GM19025 (cell line): ENCODE results near the gene TMEM185B.
"Not testable (repeated sequence)": the region's sequence is repeated elsewhere in the genome, so short reads cannot be mapped to it uniquely, and the experiment has no call there.

ENCODE experiments used
- ATAC-seq: cut with Tn5 transposase; IDR thresholded peaks from one replicate; pipeline ENCODE4 v1.9.1; 2021; ENCODE audit warnings: mild to moderate bottlenecking, low read depth, moderate library complexity; ENCODE audit not compliant: unreplicated experiment

Gene TMEM185B

GRCh38 chr2:120235158-120235557, 12.0 kb upstream of the TMEM185B start:
- not testable (repeated sequence) for ATAC-seq

GRCh38 chr2:120233292-120233691, 10.1 kb upstream of the TMEM185B start:
- no peak for ATAC-seq

GRCh38 chr2:120231974-120232635, 8.9 kb upstream of the TMEM185B start:
- peak; percentile 72 for ATAC-seq

GRCh38 chr2:120231564-120231973, 8.4 kb upstream of the TMEM185B start:
- ATAC-seq = peak; percentile 6

- no peak for ATAC-seq
These were observed 7.6 kb upstream of the TMEM185B start for GRCh38 chr2:120230515-120231471.

- no peak for ATAC-seq
These were observed 6.1 kb upstream of the TMEM185B start for GRCh38 chr2:120229341-120229740.

GRCh38 chr2:120228503-120228902, 5.3 kb upstream of the TMEM185B start:
- ATAC-seq = no peak

GRCh38 chr2:120227111-120227991, 4.2 kb upstream of the TMEM185B start:
- no peak for ATAC-seq

- no peak for ATAC-seq
These were observed 3.1 kb upstream of the TMEM185B start for GRCh38 chr2:120226316-120226715.

GRCh38 chr2:120225549-120226065, 2.4 kb upstream of the TMEM185B start:
- ATAC-seq = no peak

- ATAC-seq = no peak
These were observed 1.7 kb upstream of the TMEM185B start for GRCh38 chr2:120224735-120225548.

GRCh38 chr2:120224256-120224655, 1.1 kb upstream of the TMEM185B start:
- no peak for ATAC-seq

- no peak for ATAC-seq
These were observed 790 bp downstream of the TMEM185B start for GRCh38 chr2:120222186-120223033.

- ATAC-seq = no peak
These were observed 1.6 kb downstream of the TMEM185B start for GRCh38 chr2:120221616-120222015.

- ATAC-seq = no peak
These were observed 2.4 kb downstream of the TMEM185B start for GRCh38 chr2:120220756-120221155.

- no peak for ATAC-seq
These were observed 3.4 kb downstream of the TMEM185B start for GRCh38 chr2:120219766-120220165.

- ATAC-seq = no peak
These were observed 3.9 kb downstream of the TMEM185B start for GRCh38 chr2:120219291-120219690.

GRCh38 chr2:120218181-120218580, 5.0 kb downstream of the TMEM185B start:
- ATAC-seq = no peak

- ATAC-seq = no peak
These were observed 12.9 kb downstream of the TMEM185B start for GRCh38 chr2:120210270-120210693.
